ENCODE results near the gene DTHD1. TPM values are rescaled to one million over a fixed set of nuclear protein-coding genes. Genes with fewer than 3 reads are reported as not detected.

Gene DTHD1
- total and polyA plus RNA-seq, 2 experiments from 2014 or later = not detected

DNA sequence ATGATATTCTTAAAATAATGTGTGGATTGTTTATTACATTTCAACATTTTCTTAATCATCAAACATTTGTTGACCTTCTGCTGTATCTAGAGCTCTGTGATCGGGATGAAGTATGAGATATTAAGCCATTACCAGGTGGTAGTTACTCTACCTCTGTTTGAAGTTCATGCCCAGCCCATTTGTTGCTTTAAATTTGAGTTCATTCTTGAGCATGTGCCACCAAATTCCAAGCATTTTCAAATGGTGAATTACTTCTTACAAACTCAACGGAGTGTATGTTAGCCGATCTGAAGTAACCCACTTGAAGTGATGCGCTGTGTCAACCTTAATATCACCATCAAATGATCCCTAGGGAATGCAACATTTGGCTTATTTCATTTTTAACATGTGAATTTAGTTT is 7.3 kb upstream of the DTHD1 start:
- 58 to 64% methylated on average over 4 of the region's 4 CpGs for WGBS, 2 experiments (ENCODE audit: low coverage in 1 of 2, low lambda C conversion rate in 2 of 2, missing lambda C conversion rate in 2 of 2)
- Histone ChIP-seq H3K4me1 (ENCODE audit: insufficient read depth) (no peaks in the 10 kb centered on the region), H3K27me3 (replicated peaks; ENCODE audit: insufficient read depth) (no peaks in the 10 kb centered on the region), H3K4me3 (no peak overlapping the region), H3K79me2 (ENCODE audit: insufficient read depth) (no peaks in the 10 kb centered on the region), H3F3A (ENCODE audit: insufficient read depth) (no peaks in the 10 kb centered on the region), H3K9me3 (ENCODE audit: low read depth) (no peaks in the 10 kb centered on the region), H3K4me2 (ENCODE audit: unreplicated experiment) (no peak overlapping the region), H4K20me1 (ENCODE audit: insufficient read depth) (no peaks in the 10 kb centered on the region), H2AFZ (no peak overlapping the region), H3K27ac (no peak overlapping the region), H3K9me2 (ENCODE audit: insufficient read depth) (no peaks in the 10 kb centered on the region), H3K36me3 (ENCODE audit: low read depth) (no peaks in the 10 kb centered on the region), H3K9ac (no peak overlapping the region)
- no peak for TF ChIP-seq EZH2 (IDR thresholded peaks at IDR 0.05; ENCODE audit: insufficient read depth, poor library complexity, severe bottlenecking)
- TF ChIP-seq EZH2phosphoT487 (IDR thresholded peaks at IDR 0.05; ENCODE audit: insufficient read depth, low read depth) = no peak
- no peak for DNase-seq
- in situ Hi-C loops (cut with MboI) = no loop called here

DNA sequence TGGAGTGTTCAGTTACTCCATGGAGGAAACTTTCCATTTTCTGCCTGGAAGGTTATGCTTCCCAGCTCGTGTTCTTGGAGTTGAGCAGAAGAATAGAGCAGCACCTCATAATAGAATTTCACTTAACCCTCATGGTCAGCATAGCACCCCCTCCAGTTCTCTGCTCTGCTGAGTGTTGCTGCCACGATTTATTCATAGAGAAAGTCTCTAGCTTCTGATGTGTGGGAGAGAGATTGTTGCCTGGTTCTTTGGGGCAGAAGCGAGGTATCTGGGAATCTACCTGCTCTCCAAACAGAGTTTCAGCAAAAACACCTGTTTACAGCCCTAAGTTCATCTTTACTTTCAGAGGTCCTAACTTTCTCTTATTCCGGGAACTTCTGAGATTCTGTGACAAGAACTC is 3.9 kb upstream of the DTHD1 start:
- TF ChIP-seq EZH2phosphoT487 (IDR thresholded peaks at IDR 0.05; ENCODE audit: insufficient read depth, low read depth) = no peak
- TF ChIP-seq EZH2 (IDR thresholded peaks at IDR 0.05; ENCODE audit: insufficient read depth, poor library complexity, severe bottlenecking) = no peak
- H3K9me2 ChIP-seq (ENCODE audit: insufficient read depth) = no peaks in the 10 kb centered on the region
- 16 to 19% methylated on average over 4 of the region's 4 CpGs for WGBS, 2 experiments (ENCODE audit: low coverage in 1 of 2, low lambda C conversion rate in 2 of 2, missing lambda C conversion rate in 2 of 2)
- H3K79me2 ChIP-seq (ENCODE audit: insufficient read depth) = no peaks in the 10 kb centered on the region
- no peak overlapping the region for H3K4me3 ChIP-seq
- H3K36me3 ChIP-seq (ENCODE audit: low read depth) = no peaks in the 10 kb centered on the region
- no peak for DNase-seq
- H3K4me1 ChIP-seq (ENCODE audit: insufficient read depth) = no peaks in the 10 kb centered on the region
- H3F3A ChIP-seq (ENCODE audit: insufficient read depth) = no peaks in the 10 kb centered on the region
- no peak overlapping the region for H3K27ac ChIP-seq
- no peaks in the 10 kb centered on the region for H3K9me3 ChIP-seq (ENCODE audit: low read depth)
- no peak overlapping the region for H3K4me2 ChIP-seq (ENCODE audit: unreplicated experiment)
- no peaks in the 10 kb centered on the region for H4K20me1 ChIP-seq (ENCODE audit: insufficient read depth)
- no peak overlapping the region for H3K9ac ChIP-seq
- H3K27me3 ChIP-seq (replicated peaks; ENCODE audit: insufficient read depth) = no peaks in the 10 kb centered on the region
- H2AFZ ChIP-seq = no peak overlapping the region
- in situ Hi-C loops (cut with MboI) = no loop called here

- H3K36me3 ChIP-seq (ENCODE audit: low read depth) = no peaks in the 10 kb centered on the region
- H3K9me2 ChIP-seq (ENCODE audit: insufficient read depth) = no peaks in the 10 kb centered on the region
- no peak overlapping the region for H3K27ac ChIP-seq
- in situ Hi-C loops (cut with MboI) = no loop called here
- no peak overlapping the region for H3K9ac ChIP-seq
- WGBS, 2 experiments (ENCODE audit: low coverage in 1 of 2, low lambda C conversion rate in 2 of 2, missing lambda C conversion rate in 2 of 2) = 3 to 10% methylated on average over 2 of the region's 2 CpGs
- no peak overlapping the region for H3K4me3 ChIP-seq
- H3K4me1 ChIP-seq (ENCODE audit: insufficient read depth) = no peaks in the 10 kb centered on the region
- H3K9me3 ChIP-seq (ENCODE audit: low read depth) = no peaks in the 10 kb centered on the region
- H4K20me1 ChIP-seq (ENCODE audit: insufficient read depth) = no peaks in the 10 kb centered on the region
- H2AFZ ChIP-seq = no peak overlapping the region
- H3K4me2 ChIP-seq (ENCODE audit: unreplicated experiment) = no peak overlapping the region
- no peak for DNase-seq
- no peak for TF ChIP-seq EZH2phosphoT487 (IDR thresholded peaks at IDR 0.05; ENCODE audit: insufficient read depth, low read depth)
- no peak for TF ChIP-seq EZH2 (IDR thresholded peaks at IDR 0.05; ENCODE audit: insufficient read depth, poor library complexity, severe bottlenecking)
- no peaks in the 10 kb centered on the region for H3K79me2 ChIP-seq (ENCODE audit: insufficient read depth)
- H3F3A ChIP-seq (ENCODE audit: insufficient read depth) = no peaks in the 10 kb centered on the region
- H3K27me3 ChIP-seq (replicated peaks; ENCODE audit: insufficient read depth) = no peaks in the 10 kb centered on the region
These were observed 2.6 kb upstream of the DTHD1 start for GRCh38 chr4:36278789-36279188.

GRCh38 chr4:36280555-36280954 is 861 bp upstream of the DTHD1 start:
- TF ChIP-seq EZH2 (IDR thresholded peaks at IDR 0.05; ENCODE audit: insufficient read depth, poor library complexity, severe bottlenecking) (no peak), EZH2phosphoT487 (IDR thresholded peaks at IDR 0.05; ENCODE audit: insufficient read depth, low read depth) (no peak)
- in situ Hi-C loops (cut with MboI) = no loop called here
- no peaks in the 10 kb centered on the region for H3K9me2 ChIP-seq (ENCODE audit: insufficient read depth)
- no peaks in the 10 kb centered on the region for H3F3A ChIP-seq (ENCODE audit: insufficient read depth)
- H3K9ac ChIP-seq = no peak overlapping the region
- no peak overlapping the region for H3K27ac ChIP-seq
- H3K4me1 ChIP-seq (ENCODE audit: insufficient read depth) = no peaks in the 10 kb centered on the region
- H3K4me3 ChIP-seq = no peak overlapping the region
- no peaks in the 10 kb centered on the region for H3K36me3 ChIP-seq (ENCODE audit: low read depth)
- H3K4me2 ChIP-seq (ENCODE audit: unreplicated experiment) = no peak overlapping the region
- WGBS, 2 experiments (ENCODE audit: low coverage in 1 of 2, low lambda C conversion rate in 2 of 2, missing lambda C conversion rate in 2 of 2) = 20 to 33% methylated on average over 4 of the region's 4 CpGs
- no peaks in the 10 kb centered on the region for H3K9me3 ChIP-seq (ENCODE audit: low read depth)
- H3K79me2 ChIP-seq (ENCODE audit: insufficient read depth) = no peaks in the 10 kb centered on the region
- DNase-seq = no peak
- H3K27me3 ChIP-seq (replicated peaks; ENCODE audit: insufficient read depth) = no peaks in the 10 kb centered on the region
- H4K20me1 ChIP-seq (ENCODE audit: insufficient read depth) = no peaks in the 10 kb centered on the region
- H2AFZ ChIP-seq = no peak overlapping the region

GRCh38 chr4:36282503-36283030 is 1.2 kb downstream of the DTHD1 start:
- Histone ChIP-seq H3K9ac (no peak overlapping the region), H3F3A (ENCODE audit: insufficient read depth) (no peaks in the 10 kb centered on the region), H3K27me3 (replicated peaks; ENCODE audit: insufficient read depth) (no peaks in the 10 kb centered on the region), H3K4me2 (ENCODE audit: unreplicated experiment) (no peak overlapping the region), H3K36me3 (ENCODE audit: low read depth) (no peaks in the 10 kb centered on the region), H3K9me2 (ENCODE audit: insufficient read depth) (no peaks in the 10 kb centered on the region), H3K27ac (no peak overlapping the region), H3K4me3 (no peak overlapping the region), H3K79me2 (ENCODE audit: insufficient read depth) (no peaks in the 10 kb centered on the region), H3K4me1 (ENCODE audit: insufficient read depth) (no peaks in the 10 kb centered on the region), H2AFZ (no peak overlapping the region), H3K9me3 (ENCODE audit: low read depth) (no peaks in the 10 kb centered on the region), H4K20me1 (ENCODE audit: insufficient read depth) (no peaks in the 10 kb centered on the region)
- TF ChIP-seq EZH2phosphoT487 (IDR thresholded peaks at IDR 0.05; ENCODE audit: insufficient read depth, low read depth) (no peak), EZH2 (IDR thresholded peaks at IDR 0.05; ENCODE audit: insufficient read depth, poor library complexity, severe bottlenecking) (no peak)
- in situ Hi-C loops (cut with MboI) = no loop called here
- DNase-seq = no peak
